ENCODE results near the gene EBLN1. TPM values are rescaled to one million over a fixed set of nuclear protein-coding genes. Genes with fewer than 3 reads are reported as not detected.

EBLN1 gene
- not detected in 2 replicates for total RNA-seq

DNA sequence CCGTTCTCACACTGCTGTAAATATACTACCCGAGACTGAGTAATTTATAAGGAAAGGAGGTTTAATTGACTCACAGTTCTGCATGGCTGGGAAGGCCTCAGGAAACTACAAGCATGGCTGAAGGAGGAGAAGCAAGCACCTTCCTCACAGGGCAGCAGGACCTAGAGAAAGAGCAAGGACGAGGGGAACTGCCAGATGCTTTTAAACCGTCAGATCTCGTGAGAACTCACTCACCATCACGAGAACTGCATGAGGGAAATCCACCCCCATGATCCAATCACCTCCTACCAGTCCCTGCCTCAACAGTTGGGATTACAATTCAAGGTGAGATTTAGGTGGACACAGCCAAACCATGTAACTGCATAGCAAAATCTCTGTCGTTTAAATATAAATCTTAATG, at the start of gene EBLN1:
EBLN1 (minus strand) TSS at position 174 of the 400 bp plus-strand sequence. CDS start 8,032 bp downstream, outside the sequence.

Other genes with a start within 250 kb of the EBLN1 start
- 47.0 and 50.5 TPM in 2 replicates for gene DNAJC1, start 214.3 kb downstream of the EBLN1 start, total RNA-seq
- gene COMMD3, start 98.4 kb upstream of the EBLN1 start, total RNA-seq, result 29.8 and 35.7 TPM in 2 replicates
- 13.7 and 14.7 TPM in 2 replicates for gene BMI1, start 103.1 kb upstream of the EBLN1 start, total RNA-seq
- not detected in 2 replicates for gene SPAG6, start 127.5 kb upstream of the EBLN1 start, total RNA-seq